ENCODE data around the gene CREB3L1.
"Not testable (repeated sequence)": the region's sequence is repeated elsewhere in the genome, so short reads cannot be mapped to it uniquely, and the experiment has no call there.

CREB3L1 gene

DNA sequence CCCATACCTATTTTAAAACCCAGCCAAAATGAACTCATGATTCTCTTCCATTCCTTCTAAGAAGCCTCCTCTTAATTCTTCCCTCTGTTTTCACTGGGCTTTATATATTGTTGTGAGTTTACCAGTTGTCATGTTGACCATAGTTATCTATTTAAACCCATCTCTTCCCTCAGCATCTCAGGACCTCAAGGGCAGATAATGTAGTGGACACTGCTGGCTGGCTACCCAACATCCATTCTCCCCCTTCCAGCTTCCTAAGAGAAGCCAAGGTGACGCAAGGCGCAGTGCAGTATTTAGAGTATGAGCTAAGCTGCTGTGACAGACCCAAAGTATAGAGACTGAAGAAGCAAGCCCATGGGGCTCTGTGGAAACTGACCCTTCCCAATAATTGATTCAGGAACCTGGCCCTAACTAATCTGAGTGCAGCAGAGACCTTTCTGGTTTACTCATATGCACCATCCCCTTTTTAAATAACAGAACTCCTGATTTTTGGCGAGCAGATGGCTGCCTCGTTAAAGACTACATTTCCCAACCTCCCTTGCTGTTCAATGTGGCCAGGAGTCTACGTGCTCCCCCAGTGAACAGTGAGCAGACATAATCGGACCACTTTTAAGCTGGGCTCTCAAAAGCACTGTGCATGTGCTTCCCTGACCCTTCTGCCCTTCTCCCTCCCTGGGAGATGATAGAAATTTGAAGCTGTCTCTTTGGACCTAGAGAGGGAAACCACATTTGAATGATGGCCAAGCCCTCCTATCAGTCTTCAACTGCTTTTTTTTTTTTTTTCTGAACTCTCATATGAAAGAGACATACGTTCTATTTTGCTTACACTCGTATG lies 28.1 kb upstream of the CREB3L1 start:
- no peak for DNase-seq

DNA sequence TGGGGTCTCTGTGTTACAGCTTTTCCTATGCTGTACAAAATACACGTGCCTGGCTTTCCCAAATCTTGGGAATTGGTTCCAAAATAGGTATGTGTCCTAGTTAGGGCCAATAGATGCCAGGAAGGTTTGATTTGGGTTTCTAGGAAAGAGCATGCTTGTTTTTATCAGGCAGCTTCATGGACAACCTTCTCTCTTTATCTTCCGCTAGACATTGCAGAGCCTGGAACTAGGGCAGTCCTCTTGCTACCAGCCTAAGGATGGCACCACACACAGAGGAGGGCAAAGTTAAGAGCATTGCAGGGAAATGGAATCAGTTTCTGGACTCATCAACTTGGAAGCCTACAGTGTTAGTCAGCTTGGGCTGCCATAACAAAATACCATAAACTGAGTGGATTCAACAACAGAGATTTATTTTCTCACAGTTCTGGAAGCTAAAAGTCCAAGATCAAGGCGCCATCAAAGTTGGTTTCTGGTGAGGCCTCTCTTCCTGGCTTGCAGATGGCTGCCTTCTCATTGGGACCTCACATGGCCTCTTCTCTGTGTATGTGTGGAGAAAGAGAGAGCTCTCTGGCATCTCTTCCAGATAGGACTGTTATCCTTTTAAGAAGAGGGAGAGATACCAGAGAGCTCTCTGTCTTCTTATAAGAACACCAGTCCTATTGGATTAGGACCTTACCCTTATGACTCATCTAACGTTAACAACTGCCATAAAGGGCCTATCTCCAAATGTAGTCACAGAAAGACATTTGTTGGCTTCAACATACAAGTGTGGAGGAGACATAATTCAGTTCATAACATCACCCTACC lies 27.3 kb upstream of the CREB3L1 start:
- DNase-seq: no peak

DNA sequence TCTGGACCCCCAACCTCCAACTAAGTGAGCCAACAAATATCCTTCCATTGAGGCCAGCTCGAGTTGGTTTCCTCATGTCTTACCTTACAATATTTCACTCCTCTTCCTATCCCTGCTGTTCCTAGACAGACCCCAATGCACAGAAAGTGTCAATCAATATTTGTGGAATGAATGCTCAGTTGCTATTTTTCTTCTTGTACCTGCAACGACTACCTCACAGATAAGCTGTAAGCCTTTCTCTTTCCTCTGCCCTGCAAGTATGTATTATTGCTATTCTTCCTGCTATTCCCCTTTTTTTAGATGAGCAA lies 26.8 kb upstream of the CREB3L1 start:
- DNase-seq: no peak

DNA sequence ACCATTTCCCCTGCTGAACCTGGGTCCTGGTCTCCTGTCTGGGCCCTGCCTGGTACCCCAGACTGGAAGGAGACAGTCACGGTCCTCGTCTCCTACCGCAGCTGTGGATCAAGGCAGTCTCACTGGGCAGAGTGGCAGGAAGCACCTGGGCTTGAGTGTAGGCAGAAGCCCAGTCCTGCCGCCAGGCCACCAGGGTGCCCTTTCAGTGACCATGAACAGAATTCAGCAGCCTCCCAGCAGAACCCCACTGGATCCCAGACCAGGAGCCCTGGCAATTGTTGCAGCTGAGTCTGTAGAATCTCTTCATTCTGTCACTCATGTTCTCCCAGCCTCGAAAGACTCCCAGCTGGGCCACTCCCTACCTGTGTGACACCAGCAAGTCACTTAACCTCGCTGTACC lies 25.5 kb upstream of the CREB3L1 start:
- DNase-seq: no peak

DNA sequence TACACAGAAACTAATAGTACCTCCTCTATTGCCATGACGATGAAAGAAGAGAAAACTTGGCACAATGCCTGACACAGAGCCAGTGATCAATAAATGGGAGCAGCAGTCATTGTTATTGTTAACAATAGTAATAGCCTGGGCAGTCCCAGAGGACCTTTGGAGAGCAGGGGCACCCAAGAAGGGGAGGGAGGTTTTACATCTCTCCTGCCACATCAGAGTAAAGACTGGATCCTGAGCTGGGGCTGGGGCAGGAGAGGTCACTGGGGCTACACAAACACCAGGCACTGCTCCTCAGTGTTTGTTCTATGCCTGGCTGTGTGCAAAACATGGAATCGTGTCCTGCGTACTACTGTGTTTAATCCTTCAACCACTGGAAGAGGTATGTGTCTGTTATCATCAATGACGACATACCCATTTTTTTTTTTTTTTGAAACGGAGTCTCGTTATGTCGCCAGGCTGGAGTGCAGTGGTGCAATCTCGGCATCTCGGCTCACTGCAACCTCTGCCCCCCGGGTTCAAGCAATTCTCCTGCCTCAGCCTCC lies 25.0 kb upstream of the CREB3L1 start:
- DNase-seq: no peak

DNA sequence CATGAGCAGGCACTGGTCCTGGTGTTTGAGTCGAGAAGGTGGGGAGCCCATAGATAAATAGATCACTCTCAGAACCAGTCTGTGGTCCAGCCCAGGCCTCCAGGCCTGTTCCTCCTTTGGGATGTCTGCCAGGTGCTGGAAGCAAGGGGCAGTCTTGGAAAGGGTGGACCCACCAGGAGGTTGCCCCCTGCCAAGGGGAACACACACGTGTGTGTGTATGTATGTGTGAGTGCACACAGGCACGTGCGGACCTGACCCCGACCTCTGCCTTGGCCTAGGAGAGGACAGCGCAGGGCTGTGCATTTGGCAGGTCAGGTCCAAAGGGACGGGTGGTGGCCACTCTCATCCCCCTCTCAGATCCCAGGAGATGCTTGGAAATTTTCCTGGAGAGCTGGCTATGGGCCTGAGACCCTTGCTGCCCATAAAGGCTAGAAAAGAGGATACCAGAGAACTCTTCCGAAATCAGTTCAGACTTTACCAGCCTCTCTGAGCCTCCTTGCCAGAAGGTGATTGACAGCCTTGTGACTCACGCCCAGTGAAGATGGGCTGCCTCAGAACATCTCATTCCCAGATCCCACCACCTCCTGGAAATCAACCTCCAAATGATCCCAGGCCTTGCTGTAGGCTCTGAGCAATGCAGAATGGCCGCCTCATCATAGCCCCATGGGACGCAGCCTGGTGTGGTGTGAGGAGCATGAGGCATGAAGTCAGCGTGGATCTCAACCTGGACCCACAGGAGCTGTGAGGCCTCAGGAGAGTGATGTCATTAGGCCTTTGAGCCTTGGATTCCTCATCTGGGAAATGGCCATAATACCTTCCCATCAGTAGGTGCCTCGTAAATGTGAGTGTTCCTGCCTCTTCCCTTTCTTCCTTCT lies 24.0 kb upstream of the CREB3L1 start:
- no peak for DNase-seq

DNA sequence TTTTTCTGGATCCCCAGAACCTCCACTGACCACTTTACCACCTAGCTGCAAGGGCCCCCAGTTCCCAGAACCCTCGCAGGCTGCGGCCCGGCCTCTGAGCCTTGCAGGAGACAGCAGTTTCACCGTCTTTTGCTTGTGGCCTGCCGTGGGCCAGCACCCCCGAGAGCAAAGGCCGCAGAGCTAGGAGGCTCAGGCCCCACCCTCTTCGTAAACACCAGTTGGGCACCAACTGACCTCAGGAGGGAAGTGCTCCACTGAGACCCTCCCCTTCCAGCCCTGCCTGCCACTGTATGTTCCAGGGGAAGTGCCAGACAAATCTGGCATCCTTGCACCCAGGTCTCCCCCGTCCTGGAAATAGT lies 23.4 kb upstream of the CREB3L1 start:
- DNase-seq: no peak

DNA sequence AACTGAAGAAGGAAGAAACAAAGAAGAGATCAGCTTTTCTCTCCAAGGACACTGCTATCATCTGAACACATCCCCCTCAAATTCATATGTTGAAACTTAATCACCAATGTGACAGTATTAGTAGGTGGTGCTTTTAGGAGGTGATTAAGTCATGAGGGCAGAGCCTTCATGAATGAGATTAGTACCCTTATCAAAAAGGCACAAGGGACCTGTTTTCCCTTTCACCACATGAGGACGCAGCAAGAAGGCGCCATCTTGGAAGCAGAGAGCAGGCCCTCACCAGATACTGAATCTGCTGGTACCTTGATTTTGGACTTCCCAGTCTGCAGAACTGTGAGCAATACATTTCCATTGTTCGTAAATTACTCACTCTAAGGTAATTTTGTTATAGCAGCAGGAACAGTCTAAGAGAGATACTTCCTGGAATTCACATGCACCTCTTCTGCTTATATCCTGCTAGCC lies 20.9 kb upstream of the CREB3L1 start:
- DNase-seq: no peak

DNA sequence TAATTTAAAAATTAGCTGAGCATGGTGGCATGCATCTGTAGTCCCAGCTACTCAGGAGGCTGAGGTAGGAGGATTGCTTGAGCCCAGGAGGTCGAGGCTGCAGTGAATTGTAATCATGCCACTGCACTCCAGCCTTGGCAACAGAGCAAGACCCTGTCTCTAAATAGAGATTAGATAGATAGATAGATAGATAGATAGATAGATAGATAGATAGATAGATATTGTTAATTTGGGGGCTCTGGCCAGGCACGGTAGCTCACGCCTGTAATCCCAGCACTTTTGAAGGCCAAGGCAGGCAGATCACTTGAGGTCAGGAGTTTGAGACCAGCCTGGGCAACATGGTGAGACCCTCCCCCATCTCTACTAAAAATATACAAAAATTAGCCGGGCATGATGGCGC lies 18.1 kb upstream of the CREB3L1 start:
- DNase-seq: not testable (repeated sequence)

DNA sequence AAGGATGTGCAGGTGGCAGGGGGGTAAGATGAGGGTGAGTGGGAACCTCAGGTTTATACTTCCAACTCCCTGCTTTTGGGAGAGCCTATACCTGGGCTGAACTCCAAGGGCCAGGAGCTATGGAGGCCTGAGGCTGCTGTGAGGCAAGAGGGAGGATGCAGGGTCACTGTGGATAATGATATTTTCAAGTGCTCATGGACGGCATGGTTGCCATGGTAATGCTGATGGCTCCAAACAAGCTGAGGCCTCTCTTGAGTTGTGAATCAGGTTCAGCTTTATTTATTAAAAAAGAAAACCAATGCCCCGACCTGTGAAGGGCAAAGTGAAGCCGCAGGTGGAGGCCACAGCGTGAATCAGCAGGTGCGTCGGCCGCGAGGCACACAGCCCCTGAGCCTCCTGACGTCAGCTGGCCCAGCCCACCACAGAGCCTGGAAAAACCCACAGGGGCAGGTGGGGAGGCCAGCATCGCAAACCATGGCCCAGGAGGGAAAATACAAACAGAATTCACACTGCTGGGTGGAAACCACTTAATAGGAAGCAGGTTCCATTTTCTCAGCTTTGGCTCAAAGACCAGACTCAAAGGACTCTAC lies 17.4 kb upstream of the CREB3L1 start:
- DNase-seq: no peak

DNA sequence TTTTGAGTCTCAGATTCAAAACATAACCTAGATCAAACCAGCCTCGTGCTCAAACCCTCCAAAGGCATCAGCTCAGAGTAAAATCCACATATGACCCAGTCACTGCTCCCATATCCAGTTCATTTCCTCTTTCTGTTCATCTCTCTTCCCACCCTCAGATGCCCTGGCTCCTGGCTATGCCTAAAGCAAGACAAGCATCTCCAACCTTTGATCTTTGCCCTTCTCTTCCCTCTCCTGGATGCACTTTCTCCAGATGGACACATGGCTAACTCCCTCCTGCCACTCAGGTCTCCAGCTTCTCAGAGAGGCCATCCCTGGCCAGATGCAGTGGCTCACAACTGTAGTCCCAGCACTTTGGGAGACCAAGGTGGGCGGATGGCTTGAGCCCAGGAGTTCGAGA lies 14.3 kb upstream of the CREB3L1 start:
- DNase-seq: no peak

DNA sequence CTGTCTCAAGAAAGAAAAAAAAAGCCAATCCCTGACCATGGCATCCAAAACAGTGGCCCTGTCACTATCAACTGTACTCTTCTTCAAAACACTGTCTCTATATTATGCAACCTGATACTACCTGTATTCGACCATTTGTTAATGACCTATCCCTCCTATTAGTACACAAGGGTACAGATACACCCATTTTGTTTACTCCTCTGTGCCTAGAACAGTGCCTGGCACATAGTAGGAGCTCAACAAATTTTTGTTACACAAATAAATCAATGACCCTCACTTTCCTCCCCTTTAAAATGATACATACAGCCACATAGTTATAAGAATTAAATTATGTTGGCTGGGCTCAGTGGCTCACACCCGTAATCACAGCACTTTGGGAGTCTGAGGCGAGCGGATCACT lies 13.4 kb upstream of the CREB3L1 start:
- DNase-seq: no peak

DNA sequence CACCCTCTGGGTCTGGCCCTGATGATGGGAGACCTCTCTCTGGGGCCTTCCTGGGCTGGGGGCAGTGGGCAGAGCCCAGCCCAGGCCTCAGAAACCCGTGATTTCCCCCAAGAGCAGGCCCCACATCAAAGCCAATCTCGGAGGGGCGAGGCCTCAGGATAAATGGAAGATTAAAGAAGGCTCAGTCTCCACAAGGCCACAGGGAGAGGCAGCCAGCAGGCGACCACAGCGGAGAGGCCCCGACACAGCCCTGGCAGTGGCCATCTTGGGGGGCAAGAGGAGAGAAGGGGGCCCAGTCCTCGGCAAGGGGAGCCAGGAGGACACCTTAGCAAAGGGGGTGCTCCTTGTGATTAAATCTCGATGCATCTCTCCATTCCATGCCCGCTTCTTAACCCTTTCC lies 12.5 kb upstream of the CREB3L1 start:
- no peak for DNase-seq

DNA sequence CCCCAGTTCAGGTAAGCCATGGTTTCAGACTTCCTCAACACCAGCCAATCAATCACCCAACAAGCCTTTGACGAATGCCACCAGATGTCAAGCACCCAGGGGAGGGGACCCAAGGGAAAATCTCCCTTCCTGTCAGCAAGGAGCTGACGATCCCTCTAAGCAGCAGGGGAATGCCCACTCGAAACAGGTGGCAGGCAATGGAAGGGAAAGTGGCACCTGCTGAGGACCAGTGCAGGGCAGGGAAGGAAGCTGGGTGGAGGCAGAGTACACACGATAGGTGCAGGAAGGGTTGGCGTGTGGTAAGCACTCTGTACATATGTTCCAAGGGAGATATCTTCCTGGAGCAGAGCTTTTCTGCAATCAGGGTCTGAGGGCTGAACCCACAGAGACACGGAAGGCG lies 11.7 kb upstream of the CREB3L1 start:
- DNase-seq: no peak

DNA sequence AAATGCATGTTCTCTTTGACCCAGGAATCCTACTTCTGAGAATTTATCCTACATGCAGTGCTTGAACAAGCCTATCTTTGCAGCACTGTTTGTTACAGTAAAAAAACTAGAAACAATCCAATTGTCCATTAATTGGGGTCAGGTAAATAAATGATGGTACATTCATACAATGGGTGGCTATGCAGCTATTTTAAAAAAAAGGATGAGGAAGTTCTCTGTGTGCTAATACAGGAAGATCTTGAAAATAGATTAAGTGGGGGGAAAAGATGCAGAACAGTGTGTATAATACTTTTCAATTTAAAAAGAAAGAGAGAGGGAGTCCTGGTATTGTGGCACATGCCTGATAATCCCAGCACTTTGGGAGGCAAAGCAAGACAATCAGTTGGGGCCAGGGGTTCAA lies 9.5 kb upstream of the CREB3L1 start:
- DNase-seq: no peak

DNA sequence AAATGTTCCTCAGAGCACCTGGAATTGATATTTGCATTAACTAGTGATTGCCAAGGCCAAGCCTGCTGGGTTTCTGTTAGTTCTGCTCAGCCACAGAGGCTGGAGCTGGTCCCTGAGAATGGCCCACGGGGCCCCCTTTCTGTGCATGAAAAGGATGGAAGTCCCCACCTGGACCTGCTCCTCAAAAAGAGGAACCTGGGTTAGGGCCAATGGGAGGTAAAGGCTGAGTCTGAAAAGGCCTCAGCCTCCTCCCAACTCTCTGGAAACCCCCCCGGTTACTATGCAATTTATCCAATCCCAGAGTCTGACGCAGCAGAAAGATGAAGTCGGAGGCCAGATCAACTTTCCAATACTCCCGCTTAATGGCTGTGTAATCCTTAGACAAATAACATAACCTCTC lies 6.8 kb upstream of the CREB3L1 start:
- DNase-seq: no peak

DNA sequence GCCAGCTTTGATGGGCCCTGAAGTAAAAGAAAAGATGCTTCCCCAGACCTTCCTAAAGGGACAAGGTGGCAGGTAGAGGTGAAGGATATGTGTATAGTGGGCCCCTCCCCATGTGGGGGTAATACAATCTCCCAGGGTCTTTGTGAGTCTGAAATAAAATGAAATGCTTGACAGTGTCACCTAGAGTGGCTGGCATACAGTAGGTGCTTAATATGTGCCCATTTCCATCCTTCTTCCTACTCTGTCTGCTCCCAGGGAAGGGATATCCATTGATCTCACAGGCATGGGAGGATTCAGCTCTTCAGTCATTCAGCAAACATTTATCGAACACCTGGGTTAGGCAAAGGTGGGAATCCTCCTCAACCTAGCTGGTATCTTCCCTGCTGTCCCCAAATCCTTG lies 6.1 kb upstream of the CREB3L1 start:
- DNase-seq: no peak

DNA sequence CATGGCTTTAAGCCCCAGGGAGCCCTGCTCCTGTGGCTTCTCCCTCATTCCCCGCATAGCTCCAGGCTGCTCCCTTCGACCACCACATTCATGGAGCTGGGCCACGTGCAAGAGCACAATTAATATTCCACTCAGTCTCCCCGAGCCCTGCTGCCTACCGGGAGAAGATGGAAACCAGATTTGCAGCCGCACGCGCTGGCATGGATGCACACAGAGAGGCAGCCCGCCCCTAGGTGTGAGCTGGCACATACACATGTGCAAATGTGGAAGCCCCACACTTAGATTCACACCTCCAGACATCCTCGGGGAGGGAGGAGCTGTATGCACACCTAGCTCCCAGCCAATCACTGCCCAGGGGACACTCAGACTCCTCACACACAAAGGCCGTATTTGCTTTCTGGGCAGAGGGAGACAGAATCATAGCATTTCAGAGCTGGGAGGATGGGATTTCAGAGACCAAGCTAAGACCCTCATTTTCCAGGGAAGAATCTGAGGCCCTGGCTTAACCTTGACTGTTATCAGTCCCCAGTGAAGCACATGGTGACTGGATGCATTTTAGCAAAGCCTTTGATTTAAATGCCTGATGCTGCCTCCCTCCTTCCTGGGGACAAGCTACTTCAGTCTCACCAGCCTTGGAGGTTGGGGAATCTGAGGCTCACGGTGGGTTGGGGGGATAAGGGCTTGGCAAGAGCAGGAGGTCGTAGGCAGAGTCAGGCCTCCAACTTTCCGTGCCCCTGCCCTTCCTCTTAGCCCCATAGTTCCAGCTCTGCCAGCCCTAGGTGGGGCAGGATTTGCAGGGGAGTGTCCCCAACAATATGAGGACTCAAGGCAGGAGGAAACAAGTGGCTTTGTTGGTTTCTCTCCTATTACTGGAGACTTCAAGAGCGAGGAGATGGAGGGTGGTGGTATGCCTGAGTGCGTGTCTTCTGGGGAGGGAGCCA lies 5.3 kb upstream of the CREB3L1 start:
- no peak for DNase-seq

DNA sequence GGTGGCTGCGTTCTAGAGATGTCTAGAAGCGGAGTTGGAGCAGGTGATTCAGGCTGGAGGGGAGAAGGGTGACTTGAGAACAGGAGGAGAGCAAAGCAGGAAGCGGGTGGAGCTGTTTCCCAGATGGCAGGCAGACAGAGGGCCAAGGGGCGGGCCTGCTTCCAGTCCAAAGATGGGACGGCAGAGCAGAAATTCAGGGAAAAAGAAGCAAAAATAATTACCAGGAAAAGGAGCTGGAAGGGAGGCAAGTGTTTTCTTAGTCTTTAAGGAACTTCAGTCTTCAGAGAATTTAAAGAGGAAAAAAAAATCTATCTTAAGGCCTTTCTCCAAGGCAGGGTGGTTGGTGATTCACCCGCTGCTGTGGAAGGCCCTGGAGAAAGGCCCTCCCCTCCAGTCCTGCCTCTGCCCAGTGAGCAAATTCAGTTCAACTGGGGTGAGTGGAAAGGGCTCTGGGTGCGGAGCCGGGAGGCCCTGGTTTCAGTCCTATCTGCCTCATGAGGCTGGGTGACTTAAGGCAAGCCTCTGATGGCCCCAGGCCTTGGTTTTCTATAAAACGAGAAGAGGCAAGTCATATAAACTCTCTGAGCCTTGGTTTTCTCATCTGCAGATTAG lies 4.5 kb upstream of the CREB3L1 start:
- no peak for DNase-seq

DNA sequence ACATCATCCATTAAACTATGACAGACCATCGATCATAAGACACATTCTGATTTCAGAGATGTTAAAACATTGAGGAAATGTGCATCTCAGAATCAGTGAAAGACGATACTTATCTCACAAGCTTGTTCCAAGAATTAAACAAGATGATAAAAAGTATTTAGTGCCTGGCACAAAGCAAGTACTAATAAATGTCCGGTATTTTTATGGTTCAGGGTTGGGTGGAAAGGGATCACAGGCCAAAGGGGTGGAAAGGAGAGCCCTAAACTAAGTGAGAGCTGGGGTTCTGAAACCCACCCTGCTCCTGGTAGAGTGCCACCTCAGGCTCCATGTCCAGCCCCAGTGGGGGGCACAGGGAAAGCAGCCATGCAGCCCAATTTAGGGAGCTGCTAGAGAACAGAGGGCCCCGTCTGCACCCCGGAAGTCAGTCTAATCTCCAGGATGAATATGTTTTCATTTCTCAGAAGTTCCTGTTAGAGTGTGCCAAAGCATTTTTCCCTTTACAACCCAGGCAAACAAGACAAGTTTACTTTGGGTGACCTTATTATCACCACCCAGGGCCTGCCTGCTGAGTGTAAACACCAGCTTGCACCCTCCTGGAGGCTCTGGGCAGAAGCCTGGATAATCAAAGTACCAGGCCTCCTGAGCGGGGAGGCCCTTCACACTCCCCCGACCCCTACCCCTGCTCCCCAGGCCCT lies 3.8 kb upstream of the CREB3L1 start:
- no peak for DNase-seq

Data from stimulated activated CD4-positive, alpha-beta T cell treated with anti-CD3 and anti-CD28 coated beads, Interleukin-4, amount 100 ng/mL, for 4 hours (primary cell).